WTC11 (cell line): ENCODE data around the gene ALG14. TPM values are rescaled to one million over a fixed set of nuclear protein-coding genes. Genes with fewer than 3 reads are reported as not detected.

Source experiments
- ATAC-seq: fragments of 200-7000 bp; cut with Tn5 transposase; 2 replicates; pipeline ENCODE4 v1.10.0; 2021; ENCODE audit warnings: mild to moderate bottlenecking, moderate library complexity
- CTCF ChIA-PET: fragments of 300-600 bp; sonication (Branson Sonifier 250); formaldehyde crosslinking; loops from one replicate; lab custom pipeline; 2021; ENCODE audit warnings: antibody characterized with exemption; lab: Charles Lee
- POLR2A ChIA-PET: fragments of 350-600 bp; sonication (Branson Sonifier 250); formaldehyde crosslinking; loops from one replicate; lab custom pipeline; 2021; ENCODE audit warnings: antibody characterized with exemption; lab: Charles Lee
- DNase-seq: peaks from one replicate; pipeline ENCODE4 v3.0.0; 2021; ENCODE audit warnings: low spot score
- H3K27ac Mint-ChIP-seq: 2 replicates; pipeline ENCODE4 v1.8.0; 2021; ENCODE audit warnings: mixed read lengths
- H3K27me3 Mint-ChIP-seq: 2 replicates; pipeline ENCODE4 v1.8.0; 2021; ENCODE audit warnings: low read depth, mild to moderate bottlenecking, moderate library complexity, mixed read lengths
- H3K36me3 Mint-ChIP-seq: 2 replicates; pipeline ENCODE4 v1.8.0; 2021; ENCODE audit warnings: mixed read lengths
- H3K4me1 Mint-ChIP-seq: 2 replicates; pipeline ENCODE4 v1.8.0; 2022; ENCODE audit warnings: mixed read lengths
- H3K4me3 Mint-ChIP-seq: 2 replicates; pipeline ENCODE4 v1.8.0; 2021; ENCODE audit warnings: mild to moderate bottlenecking, moderate library complexity, mixed read lengths
- H3K9me3 Mint-ChIP-seq: 2 replicates; pipeline ENCODE4 v1.8.0; 2021; ENCODE audit warnings: mixed read lengths
- CREB1 ChIP-seq: sonication (generic); formaldehyde crosslinking; IDR thresholded peaks from 2 replicates; pipeline ENCODE4 v1.8.0; 2023; ENCODE audit warnings: mild to moderate bottlenecking, missing genetic modification reagents
- EMX1 ChIP-seq: fragments of 250-450 bp; sonication (Bioruptor Pico); IDR thresholded peaks from 2 replicates; pipeline ENCODE4 v1.8.0; 2021; ENCODE audit warnings: mild to moderate bottlenecking
- FOXK1 ChIP-seq: sonication (generic); formaldehyde crosslinking; IDR thresholded peaks from 2 replicates; pipeline ENCODE4 v1.8.0; 2022; ENCODE audit warnings: mild to moderate bottlenecking, moderate library complexity, missing genetic modification reagents
- GABPB1 ChIP-seq: sonication (generic); formaldehyde crosslinking; IDR thresholded peaks from 2 replicates; pipeline ENCODE4 v1.8.1; 2023; ENCODE audit warnings: mild to moderate bottlenecking, missing genetic modification reagents
- KAT7 ChIP-seq: sonication (generic); formaldehyde crosslinking; IDR thresholded peaks from 2 replicates; pipeline ENCODE4 v1.8.1; 2023; ENCODE audit warnings: missing genetic modification reagents, mild to moderate bottlenecking, borderline replicate concordance
- NFATC4 ChIP-seq: fragments of 250-450 bp; sonication (Bioruptor Pico); IDR thresholded peaks from 2 replicates; pipeline ENCODE4 v1.9.0; 2021; ENCODE audit warnings: mild to moderate bottlenecking
- NFE2L1 ChIP-seq: sonication (generic); formaldehyde crosslinking; IDR thresholded peaks from 2 replicates; pipeline ENCODE4 v1.8.1; 2023; ENCODE audit warnings: missing genetic modification reagents
- NFYB ChIP-seq: sonication (generic); formaldehyde crosslinking; conservative IDR thresholded peaks from 2 replicates; pipeline ENCODE4 v1.8.0; 2022; ENCODE audit warnings: low read depth, missing genetic modification reagents
- NR2C2 ChIP-seq: sonication (generic); formaldehyde crosslinking; IDR thresholded peaks from 2 replicates; pipeline ENCODE4 v1.8.0; 2022; ENCODE audit warnings: mild to moderate bottlenecking, missing genetic modification reagents
- RELA ChIP-seq: sonication (generic); formaldehyde crosslinking; IDR thresholded peaks from 2 replicates; pipeline ENCODE4 v1.8.1; 2022; ENCODE audit warnings: missing genetic modification reagents, mild to moderate bottlenecking, borderline replicate concordance
- RORB ChIP-seq: fragments of 250-450 bp; sonication (Bioruptor Pico); IDR thresholded peaks from 2 replicates; pipeline ENCODE4 v1.9.0; 2021; ENCODE audit warnings: mild to moderate bottlenecking
- TCF7 ChIP-seq: sonication (generic); formaldehyde crosslinking; IDR thresholded peaks from 2 replicates; pipeline ENCODE4 v1.8.0; 2022; ENCODE audit warnings: mild to moderate bottlenecking, low read depth, missing genetic modification reagents, moderate library complexity
- ZBTB21 ChIP-seq: sonication (generic); formaldehyde crosslinking; IDR thresholded peaks from 2 replicates; pipeline ENCODE4 v1.8.1; 2023; ENCODE audit warnings: mild to moderate bottlenecking, missing genetic modification reagents, borderline replicate concordance
- ZNF219 ChIP-seq: sonication (generic); formaldehyde crosslinking; IDR thresholded peaks from 2 replicates; pipeline ENCODE4 v1.8.0; 2023; ENCODE audit warnings: missing genetic modification reagents, mild to moderate bottlenecking, borderline replicate concordance
- ZNF416 ChIP-seq: fragments of 250-450 bp; sonication (Bioruptor Pico); IDR thresholded peaks from 2 replicates; pipeline ENCODE4 v1.9.0; 2021; ENCODE audit warnings: mild to moderate bottlenecking, inconsistent platforms
- ZNF423 ChIP-seq: fragments of 250-450 bp; sonication (Bioruptor Pico); IDR thresholded peaks from 2 replicates; pipeline ENCODE4 v2.1.2; 2022; ENCODE audit warnings: mild to moderate bottlenecking, moderate library complexity
- total RNA-seq: library from RNA; stranded (reverse); gene quantifications from 3 replicates; pipeline ENCODE4 v1.2.3, GENCODE V29; 2021
- TF ChIP-seq, protein P1 (sequence below): sonication (generic); formaldehyde crosslinking; IDR thresholded peaks from 2 replicates; pipeline ENCODE4 v1.8.1; 2022; ENCODE audit warnings: mild to moderate bottlenecking, missing genetic modification reagents, moderate library complexity, borderline replicate concordance
- TF ChIP-seq, protein P2 (sequence below): sonication (generic); formaldehyde crosslinking; IDR thresholded peaks from 2 replicates; pipeline ENCODE4 v1.8.0; 2023; ENCODE audit warnings: missing genetic modification reagents, mild to moderate bottlenecking, borderline replicate concordance
- TF ChIP-seq, protein P3 (sequence below): fragments of 200-600 bp; IDR thresholded peaks from 2 replicates; pipeline ENCODE4 v1.8.0; 2022; ENCODE audit warnings: antibody characterized with exemption
- TF ChIP-seq, protein P4 (sequence below): fragments of 250-450 bp; sonication (Bioruptor Pico); IDR thresholded peaks from 2 replicates; pipeline ENCODE4 v1.9.0; 2021; ENCODE audit warnings: mild to moderate bottlenecking

Gene ALG14
- total RNA-seq, 1 experiment from 2014 or later: 2.3 TPM

DNA sequence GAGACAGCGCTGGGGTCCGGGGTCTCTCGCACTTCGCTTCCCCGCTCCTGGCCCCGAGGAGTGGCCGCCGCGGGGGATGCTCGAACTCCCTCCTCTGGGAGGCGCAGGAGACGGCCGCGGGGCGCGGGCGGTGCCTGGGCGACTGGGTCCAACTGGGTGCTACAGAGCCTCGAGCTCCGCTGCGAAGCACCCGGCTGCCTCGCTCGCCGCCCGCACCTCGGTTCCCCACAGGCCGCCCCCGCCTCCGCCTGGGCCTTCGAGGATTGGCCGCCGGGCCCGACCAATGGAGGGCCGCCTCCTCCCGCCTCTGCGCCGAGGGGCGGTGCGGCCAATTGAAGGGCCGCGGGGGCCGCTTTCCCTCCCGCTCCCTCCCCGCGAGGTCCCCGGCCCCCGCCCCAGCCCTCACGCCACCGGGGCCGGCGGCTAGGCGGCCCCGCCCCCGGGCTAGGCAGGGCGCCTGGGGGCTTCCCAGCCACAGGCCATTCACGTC lies 145.8 kb downstream of the ALG14 start, which contains the start of gene CNN3 (continued):
- TF ChIP-seq, protein P1, sequence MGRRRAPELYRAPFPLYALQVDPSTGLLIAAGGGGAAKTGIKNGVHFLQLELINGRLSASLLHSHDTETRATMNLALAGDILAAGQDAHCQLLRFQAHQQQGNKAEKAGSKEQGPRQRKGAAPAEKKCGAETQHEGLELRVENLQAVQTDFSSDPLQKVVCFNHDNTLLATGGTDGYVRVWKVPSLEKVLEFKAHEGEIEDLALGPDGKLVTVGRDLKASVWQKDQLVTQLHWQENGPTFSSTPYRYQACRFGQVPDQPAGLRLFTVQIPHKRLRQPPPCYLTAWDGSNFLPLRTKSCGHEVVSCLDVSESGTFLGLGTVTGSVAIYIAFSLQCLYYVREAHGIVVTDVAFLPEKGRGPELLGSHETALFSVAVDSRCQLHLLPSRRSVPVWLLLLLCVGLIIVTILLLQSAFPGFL: no peak; the same call in 1 of the 2 replicates
- TF ChIP-seq, protein P2, sequence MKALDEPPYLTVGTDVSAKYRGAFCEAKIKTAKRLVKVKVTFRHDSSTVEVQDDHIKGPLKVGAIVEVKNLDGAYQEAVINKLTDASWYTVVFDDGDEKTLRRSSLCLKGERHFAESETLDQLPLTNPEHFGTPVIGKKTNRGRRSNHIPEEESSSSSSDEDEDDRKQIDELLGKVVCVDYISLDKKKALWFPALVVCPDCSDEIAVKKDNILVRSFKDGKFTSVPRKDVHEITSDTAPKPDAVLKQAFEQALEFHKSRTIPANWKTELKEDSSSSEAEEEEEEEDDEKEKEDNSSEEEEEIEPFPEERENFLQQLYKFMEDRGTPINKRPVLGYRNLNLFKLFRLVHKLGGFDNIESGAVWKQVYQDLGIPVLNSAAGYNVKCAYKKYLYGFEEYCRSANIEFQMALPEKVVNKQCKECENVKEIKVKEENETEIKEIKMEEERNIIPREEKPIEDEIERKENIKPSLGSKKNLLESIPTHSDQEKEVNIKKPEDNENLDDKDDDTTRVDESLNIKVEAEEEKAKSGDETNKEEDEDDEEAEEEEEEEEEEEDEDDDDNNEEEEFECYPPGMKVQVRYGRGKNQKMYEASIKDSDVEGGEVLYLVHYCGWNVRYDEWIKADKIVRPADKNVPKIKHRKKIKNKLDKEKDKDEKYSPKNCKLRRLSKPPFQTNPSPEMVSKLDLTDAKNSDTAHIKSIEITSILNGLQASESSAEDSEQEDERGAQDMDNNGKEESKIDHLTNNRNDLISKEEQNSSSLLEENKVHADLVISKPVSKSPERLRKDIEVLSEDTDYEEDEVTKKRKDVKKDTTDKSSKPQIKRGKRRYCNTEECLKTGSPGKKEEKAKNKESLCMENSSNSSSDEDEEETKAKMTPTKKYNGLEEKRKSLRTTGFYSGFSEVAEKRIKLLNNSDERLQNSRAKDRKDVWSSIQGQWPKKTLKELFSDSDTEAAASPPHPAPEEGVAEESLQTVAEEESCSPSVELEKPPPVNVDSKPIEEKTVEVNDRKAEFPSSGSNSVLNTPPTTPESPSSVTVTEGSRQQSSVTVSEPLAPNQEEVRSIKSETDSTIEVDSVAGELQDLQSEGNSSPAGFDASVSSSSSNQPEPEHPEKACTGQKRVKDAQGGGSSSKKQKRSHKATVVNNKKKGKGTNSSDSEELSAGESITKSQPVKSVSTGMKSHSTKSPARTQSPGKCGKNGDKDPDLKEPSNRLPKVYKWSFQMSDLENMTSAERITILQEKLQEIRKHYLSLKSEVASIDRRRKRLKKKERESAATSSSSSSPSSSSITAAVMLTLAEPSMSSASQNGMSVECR (CRISPR knock-in tag): peak; percentile 57
- TF ChIP-seq EMX1 (CRISPR knock-in tag) (0 out of 2 replicates have a peak, but pooled peaks have one; percentile 43), ZNF416 (CRISPR knock-in tag) (no peak), KAT7 (no peak), RORB (CRISPR knock-in tag) (no peak), ZBTB21 (CRISPR knock-in tag) (0 out of 2 replicates have a peak, but pooled peaks have one; percentile 45), CREB1 (CRISPR knock-in tag) (0 out of 2 replicates have a peak, but pooled peaks have one; percentile 17), NFE2L1 (CRISPR knock-in tag) (no peak), NFYB (CRISPR knock-in tag) (peak; percentile 45)

DNA sequence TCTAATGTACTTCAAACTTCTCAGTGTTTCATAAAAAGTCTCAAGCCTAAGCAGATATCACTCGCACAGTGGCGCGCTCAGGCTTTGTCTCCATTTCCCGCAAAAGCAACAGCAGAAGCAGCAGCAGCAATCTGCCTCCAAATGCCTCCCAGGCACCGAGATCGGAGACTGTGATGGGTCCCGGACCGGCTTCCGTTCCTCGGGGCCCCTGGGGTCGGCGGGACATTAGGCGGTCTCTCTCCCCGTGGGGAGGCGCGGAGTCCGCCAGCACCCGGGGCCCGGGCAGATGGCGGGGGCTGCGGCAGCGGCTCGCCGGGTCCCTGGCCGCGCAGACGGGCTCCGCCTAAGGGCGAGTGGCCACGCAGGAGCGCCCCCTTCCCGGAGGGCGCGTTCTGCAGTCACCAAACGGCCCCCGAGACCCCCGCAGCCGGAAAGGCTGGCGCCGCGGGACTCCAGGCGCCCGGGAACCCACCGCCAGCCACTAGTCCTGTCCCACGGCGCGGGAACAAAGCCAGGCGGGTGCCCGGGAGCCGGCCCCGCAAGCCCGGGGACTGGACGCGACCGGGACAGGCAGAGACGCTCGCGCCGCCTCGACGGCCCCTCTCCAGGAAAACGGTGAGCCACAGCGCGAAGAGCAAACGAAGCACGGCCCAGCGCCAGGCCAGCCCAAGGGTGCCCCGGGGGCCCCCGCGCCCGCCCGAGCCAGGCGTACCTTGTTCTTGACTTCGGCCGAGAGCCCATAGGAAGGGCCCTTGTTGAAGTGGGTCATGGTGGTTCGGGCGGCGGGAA lies 146.4 kb downstream of the ALG14 start:
- no peaks in the 10 kb centered on the region for H3K27me3 Mint-ChIP-seq
- H3K4me3 Mint-ChIP-seq: peak overlapping the region; percentile 98
- CTCF ChIA-PET: interaction anchor here (1.0 to 1.9 kb wide), 4 partner anchors 17 to 117 kb away, joined by 3 to 11 read pairs (median 4); no protein-coding TSS in a partner anchor
- H3K36me3 Mint-ChIP-seq: peaks cover 8% of the 10 kb centered on the region; the same call in 1 of the 2 replicates
- ATAC-seq (peak; percentile 10), DNase-seq (peak; percentile 65)
- H3K4me1 Mint-ChIP-seq: peaks cover 74% of the 10 kb centered on the region
- no peaks in the 10 kb centered on the region for H3K9me3 Mint-ChIP-seq
- H3K27ac Mint-ChIP-seq: peak overlapping the region; percentile 99
- POLR2A ChIA-PET: interaction anchor here (1.0 to 2.1 kb wide), 5 partner anchors 10 to 308 kb away, joined by 3 to 8 read pairs (median 3); partner anchors contain the start of gene RWDD3
- TF ChIP-seq, protein P3, sequence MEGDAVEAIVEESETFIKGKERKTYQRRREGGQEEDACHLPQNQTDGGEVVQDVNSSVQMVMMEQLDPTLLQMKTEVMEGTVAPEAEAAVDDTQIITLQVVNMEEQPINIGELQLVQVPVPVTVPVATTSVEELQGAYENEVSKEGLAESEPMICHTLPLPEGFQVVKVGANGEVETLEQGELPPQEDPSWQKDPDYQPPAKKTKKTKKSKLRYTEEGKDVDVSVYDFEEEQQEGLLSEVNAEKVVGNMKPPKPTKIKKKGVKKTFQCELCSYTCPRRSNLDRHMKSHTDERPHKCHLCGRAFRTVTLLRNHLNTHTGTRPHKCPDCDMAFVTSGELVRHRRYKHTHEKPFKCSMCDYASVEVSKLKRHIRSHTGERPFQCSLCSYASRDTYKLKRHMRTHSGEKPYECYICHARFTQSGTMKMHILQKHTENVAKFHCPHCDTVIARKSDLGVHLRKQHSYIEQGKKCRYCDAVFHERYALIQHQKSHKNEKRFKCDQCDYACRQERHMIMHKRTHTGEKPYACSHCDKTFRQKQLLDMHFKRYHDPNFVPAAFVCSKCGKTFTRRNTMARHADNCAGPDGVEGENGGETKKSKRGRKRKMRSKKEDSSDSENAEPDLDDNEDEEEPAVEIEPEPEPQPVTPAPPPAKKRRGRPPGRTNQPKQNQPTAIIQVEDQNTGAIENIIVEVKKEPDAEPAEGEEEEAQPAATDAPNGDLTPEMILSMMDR: peak; percentile 39; the same call in 1 of the 2 replicates
- TF ChIP-seq FOXK1 (no peak), ZBTB21 (CRISPR knock-in tag) (no peak), RORB (CRISPR knock-in tag) (no peak), NR2C2 (CRISPR knock-in tag) (no peak), NFATC4 (CRISPR knock-in tag) (no peak), GABPB1 (no peak), CREB1 (CRISPR knock-in tag) (no peak), ZNF219 (CRISPR knock-in tag) (no peak; the same call in 1 of the 2 replicates), RELA (CRISPR knock-in tag) (no peak), TCF7 (CRISPR knock-in tag) (no peak), ZNF423 (CRISPR knock-in tag) (peak; percentile 47; the same call in 1 of the 2 replicates)
- TF ChIP-seq, protein P4, sequence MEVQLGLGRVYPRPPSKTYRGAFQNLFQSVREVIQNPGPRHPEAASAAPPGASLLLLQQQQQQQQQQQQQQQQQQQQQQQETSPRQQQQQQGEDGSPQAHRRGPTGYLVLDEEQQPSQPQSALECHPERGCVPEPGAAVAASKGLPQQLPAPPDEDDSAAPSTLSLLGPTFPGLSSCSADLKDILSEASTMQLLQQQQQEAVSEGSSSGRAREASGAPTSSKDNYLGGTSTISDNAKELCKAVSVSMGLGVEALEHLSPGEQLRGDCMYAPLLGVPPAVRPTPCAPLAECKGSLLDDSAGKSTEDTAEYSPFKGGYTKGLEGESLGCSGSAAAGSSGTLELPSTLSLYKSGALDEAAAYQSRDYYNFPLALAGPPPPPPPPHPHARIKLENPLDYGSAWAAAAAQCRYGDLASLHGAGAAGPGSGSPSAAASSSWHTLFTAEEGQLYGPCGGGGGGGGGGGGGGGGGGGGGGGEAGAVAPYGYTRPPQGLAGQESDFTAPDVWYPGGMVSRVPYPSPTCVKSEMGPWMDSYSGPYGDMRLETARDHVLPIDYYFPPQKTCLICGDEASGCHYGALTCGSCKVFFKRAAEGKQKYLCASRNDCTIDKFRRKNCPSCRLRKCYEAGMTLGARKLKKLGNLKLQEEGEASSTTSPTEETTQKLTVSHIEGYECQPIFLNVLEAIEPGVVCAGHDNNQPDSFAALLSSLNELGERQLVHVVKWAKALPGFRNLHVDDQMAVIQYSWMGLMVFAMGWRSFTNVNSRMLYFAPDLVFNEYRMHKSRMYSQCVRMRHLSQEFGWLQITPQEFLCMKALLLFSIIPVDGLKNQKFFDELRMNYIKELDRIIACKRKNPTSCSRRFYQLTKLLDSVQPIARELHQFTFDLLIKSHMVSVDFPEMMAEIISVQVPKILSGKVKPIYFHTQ (CRISPR knock-in tag): peak; percentile 67; the same call in 1 of the 2 replicates
- TF ChIP-seq, protein P2 (CRISPR knock-in tag): no peak
